ENCODE results near the gene EFNA1. TPM values are rescaled to one million over a fixed set of nuclear protein-coding genes. Genes with fewer than 3 reads are reported as not detected.

EFNA1 gene
- total RNA-seq, 1 donor from 2014 or later: 144 TPM

DNA sequence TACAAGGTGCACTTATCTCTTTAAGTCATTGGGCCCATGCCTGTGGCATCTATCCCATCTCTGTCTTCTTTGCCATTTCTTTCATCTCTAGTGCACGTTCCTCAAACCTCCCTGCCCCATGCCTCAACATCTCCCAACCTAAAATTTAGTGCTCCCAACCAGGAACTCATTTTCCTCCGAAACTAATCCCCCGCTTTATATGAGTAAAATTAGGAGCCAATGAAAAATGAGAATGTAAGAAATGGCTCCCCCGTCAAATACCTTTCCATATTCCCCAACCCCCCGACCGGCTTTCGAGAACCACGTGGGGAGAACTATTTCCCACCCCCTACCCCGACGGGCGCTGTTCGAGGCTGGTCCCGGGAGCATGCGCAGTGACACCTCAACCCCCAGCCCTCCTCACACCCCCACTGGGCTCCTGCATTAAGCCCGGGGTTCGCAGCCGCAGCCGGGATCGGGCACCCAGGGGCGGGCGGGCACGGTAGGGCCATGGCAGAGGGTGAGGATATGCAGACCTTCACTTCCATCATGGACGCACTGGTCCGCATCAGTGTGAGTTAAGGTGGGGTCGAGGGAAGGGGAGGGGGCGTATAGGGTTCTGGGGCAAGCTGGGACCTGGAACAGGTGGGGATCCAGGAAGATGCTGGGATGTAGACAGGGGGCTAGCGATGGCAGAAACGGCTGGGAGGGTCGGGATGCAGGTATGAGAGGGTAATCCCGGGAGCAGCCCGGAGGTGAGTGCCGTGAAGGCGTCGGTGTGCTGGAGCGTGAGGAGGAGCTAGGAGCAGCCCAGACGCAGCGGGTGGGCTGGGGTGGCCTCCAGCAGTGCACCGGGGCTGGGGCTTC lies 46.0 kb downstream of the EFNA1 start, which contains the start of gene TRIM46:
TRIM46 (plus strand) TSS at position 372 of the 846 bp plus-strand sequence; CDS start at position 490, 118 bp downstream.
- TF ChIP-seq, protein P1, sequence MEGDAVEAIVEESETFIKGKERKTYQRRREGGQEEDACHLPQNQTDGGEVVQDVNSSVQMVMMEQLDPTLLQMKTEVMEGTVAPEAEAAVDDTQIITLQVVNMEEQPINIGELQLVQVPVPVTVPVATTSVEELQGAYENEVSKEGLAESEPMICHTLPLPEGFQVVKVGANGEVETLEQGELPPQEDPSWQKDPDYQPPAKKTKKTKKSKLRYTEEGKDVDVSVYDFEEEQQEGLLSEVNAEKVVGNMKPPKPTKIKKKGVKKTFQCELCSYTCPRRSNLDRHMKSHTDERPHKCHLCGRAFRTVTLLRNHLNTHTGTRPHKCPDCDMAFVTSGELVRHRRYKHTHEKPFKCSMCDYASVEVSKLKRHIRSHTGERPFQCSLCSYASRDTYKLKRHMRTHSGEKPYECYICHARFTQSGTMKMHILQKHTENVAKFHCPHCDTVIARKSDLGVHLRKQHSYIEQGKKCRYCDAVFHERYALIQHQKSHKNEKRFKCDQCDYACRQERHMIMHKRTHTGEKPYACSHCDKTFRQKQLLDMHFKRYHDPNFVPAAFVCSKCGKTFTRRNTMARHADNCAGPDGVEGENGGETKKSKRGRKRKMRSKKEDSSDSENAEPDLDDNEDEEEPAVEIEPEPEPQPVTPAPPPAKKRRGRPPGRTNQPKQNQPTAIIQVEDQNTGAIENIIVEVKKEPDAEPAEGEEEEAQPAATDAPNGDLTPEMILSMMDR (IDR thresholded peaks at IDR 0.05): no peak
- Histone ChIP-seq H3K27me3 (ENCODE audit: low read depth) (peaks cover 6% of the 10 kb centered on the region), H3K9me3 (no peaks in the 10 kb centered on the region), H3K4me3 (peak within 1 kb of the TSS; percentile 91), H3K36me3 (peaks cover 23% of the 10 kb centered on the region), H3K4me1 (peaks cover 35% of the 10 kb centered on the region), H3K27ac (peak within 1 kb of the TSS; percentile 91)
- DNase-seq (no peak), ATAC-seq (peak in 1 of 2 donors; percentile 0)
- intact Hi-C loops (cut with DNase I): no loop called here

DNA sequence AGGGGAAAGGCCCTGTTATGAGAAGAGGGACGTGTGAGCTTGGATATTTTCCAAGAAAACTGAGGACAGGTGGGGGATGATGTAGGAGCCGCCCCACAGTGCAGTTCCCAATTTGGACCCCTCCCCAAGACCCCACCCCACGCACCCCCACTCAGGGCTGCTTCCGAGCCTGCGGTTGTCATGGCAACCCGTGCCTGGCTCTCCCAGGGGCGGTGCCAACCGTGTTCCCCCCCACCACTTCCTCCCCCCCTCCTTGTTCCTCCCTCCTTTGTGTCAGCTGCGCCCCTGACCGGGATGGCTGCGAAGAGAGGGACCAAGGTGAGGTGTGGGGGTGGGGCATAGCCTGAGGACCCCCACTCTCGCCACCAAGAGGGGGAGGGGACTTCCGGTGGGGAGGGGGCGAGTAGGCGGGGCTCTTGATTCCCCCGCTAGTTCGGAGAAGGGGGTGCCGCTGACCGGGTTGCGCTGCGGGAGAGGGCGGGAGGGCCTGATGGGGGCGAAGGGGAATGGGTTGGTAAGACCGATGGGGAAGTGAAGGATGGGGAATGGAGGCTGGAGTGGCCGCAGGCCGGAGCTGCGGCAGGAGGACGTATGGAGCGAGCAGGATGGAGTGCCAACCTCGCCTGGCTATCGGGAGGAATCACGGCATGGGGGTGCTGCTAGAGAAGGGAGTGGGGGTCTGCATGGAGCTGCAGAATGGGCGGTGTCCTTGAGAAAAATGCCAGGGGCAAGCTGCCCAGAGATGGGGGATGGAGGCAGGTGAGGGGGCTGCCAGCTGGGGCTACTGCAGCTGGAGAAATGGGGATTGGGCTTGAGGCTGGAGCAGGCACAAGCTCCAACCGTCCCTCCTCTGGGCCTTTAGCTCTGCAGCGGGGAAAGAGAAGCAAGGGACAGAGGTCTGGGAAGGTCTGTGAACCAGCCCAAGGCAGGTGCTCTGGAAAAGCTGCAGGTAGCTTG lies 46.9 kb downstream of the EFNA1 start:
- ATAC-seq: no peak
- TF ChIP-seq, protein P1 (IDR thresholded peaks at IDR 0.05): no peak

DNA sequence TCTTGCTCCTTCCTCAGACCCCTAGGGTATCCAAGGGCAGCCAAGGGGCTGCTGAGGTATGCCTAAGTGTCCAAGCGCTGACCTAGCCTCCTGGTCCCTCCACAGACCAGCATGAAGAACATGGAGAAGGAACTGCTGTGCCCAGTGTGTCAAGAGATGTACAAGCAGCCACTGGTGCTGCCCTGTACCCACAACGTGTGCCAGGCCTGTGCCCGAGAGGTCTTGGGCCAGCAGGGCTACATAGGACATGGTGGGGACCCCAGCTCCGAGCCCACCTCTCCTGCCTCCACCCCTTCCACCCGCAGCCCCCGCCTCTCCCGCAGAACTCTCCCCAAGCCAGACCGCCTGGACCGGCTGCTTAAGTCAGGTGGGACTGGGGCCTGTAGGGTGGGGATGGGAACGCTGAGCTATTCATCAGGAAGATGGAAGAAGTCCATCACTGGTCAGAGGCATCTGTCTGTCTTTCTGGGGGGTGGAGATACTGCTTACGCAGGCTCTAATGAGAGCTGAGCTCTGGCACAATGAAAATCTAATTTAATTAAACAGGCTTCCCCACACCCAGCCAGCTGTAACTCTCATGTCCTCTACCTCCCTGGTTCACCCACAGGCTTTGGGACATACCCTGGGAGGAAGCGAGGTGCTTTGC lies 47.7 kb downstream of the EFNA1 start:
- peaks cover 35% of the 10 kb centered on the region for H3K4me1 ChIP-seq
- intact Hi-C loops (cut with DNase I): no loop called here
- peaks cover 6% of the 10 kb centered on the region for H3K36me3 ChIP-seq
- no peaks in the 10 kb centered on the region for H3K9me3 ChIP-seq
- DNase-seq (no peak), ATAC-seq (no peak)
- H3K27me3 ChIP-seq (ENCODE audit: low read depth): peaks cover 6% of the 10 kb centered on the region
- TF ChIP-seq, protein P1 (IDR thresholded peaks at IDR 0.05): no peak
- H3K27ac ChIP-seq: no peak overlapping the region
- no peak overlapping the region for H3K4me3 ChIP-seq

More for the DNA sequence above, 46.9 kb downstream of the EFNA1 start:
- H3K4me1 ChIP-seq: peaks cover 35% of the 10 kb centered on the region
- peaks cover 14% of the 10 kb centered on the region for H3K36me3 ChIP-seq
- H3K4me3 ChIP-seq: peak overlapping the region; percentile 91
- DNase-seq: no peak
- peaks cover 6% of the 10 kb centered on the region for H3K27me3 ChIP-seq (ENCODE audit: low read depth)
- intact Hi-C loops (cut with DNase I): no loop called here
- no peaks in the 10 kb centered on the region for H3K9me3 ChIP-seq
- H3K27ac ChIP-seq: no peak overlapping the region

DNA sequence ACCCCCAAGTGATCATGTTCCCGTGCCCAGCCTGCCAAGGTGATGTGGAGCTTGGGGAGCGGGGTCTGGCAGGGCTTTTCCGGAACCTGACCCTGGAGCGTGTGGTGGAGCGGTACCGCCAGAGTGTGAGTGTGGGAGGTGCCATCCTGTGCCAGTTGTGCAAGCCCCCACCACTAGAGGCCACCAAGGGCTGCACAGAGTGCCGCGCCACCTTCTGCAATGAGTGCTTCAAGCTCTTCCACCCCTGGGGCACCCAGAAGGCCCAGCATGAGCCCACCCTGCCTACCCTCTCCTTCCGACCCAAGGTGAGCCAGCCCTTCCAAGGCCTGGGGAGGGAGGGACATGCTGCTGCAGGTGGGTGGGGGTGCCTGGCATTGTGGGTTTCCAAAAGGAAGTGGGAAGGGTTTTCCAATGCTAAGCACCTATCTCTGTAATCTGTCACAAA lies 48.3 kb downstream of the EFNA1 start:
- Histone ChIP-seq H3K27ac (no peak overlapping the region), H3K4me1 (peaks cover 35% of the 10 kb centered on the region), H3K4me3 (no peak overlapping the region), H3K27me3 (ENCODE audit: low read depth) (peaks cover 6% of the 10 kb centered on the region), H3K9me3 (no peaks in the 10 kb centered on the region), H3K36me3 (peaks cover under 1% of the 10 kb centered on the region)
- DNase-seq (peak; percentile 57), ATAC-seq (peak in 1 of 2 donors; percentile 1)
- intact Hi-C loops (cut with DNase I): no loop called here
- TF ChIP-seq, protein P1 (IDR thresholded peaks at IDR 0.05): no peak
